Endometrial microvascular endothelial cells (primary cell): ENCODE measurements around the gene NRXN3. TPM values are rescaled to one million over a fixed set of nuclear protein-coding genes. Genes with fewer than 3 reads are reported as not detected.
"Not testable (repeated sequence)": the region's sequence is repeated elsewhere in the genome, so short reads cannot be mapped to it uniquely, and the experiment has no call there.

Experiments used
- in situ Hi-C: cut with HindIII; loops from 2 replicates; pipeline ENCODE4 v1.10.0; 2017; ENCODE audit warnings: low sequenced_read_pairs, low pct_unique_long_range_greater_than_20kb; ENCODE audit errors: inconsistent ontology term
- total RNA-seq: library from RNA; depleted of rRNA; stranded (reverse); fragments of >200 nt; gene quantifications from one replicate; pipeline ENCODE4 v1.2.3, GENCODE V29; 2015; ENCODE audit errors: inconsistent ontology term

Gene NRXN3
- total RNA-seq, 1 donor from 2014 or later = 0.09 TPM

GRCh38 chr14:78355109-78355508 is 184.9 kb downstream of the NRXN3 start:
- in situ Hi-C loops = no loop called here

DNA sequence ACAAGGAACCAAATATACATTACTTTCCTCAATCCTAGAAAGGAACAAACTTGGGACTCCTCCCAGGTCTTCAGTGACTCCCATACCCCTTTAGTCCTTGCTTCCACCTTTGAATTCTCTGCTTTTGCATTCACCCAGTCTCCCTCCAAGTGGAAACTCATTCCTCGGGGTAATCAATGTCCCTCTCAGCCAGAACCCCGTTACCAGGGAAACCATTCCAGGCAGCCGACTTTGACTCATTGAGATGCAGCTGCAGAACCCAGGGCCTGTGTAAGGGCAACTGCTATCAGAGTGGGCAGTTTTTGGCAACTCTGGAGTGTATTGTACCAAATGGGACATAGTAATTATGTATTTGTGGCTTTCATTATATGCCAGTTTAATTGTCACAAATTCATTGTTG is 186.2 kb downstream of the NRXN3 start:
- in situ Hi-C loops = no loop called here

DNA sequence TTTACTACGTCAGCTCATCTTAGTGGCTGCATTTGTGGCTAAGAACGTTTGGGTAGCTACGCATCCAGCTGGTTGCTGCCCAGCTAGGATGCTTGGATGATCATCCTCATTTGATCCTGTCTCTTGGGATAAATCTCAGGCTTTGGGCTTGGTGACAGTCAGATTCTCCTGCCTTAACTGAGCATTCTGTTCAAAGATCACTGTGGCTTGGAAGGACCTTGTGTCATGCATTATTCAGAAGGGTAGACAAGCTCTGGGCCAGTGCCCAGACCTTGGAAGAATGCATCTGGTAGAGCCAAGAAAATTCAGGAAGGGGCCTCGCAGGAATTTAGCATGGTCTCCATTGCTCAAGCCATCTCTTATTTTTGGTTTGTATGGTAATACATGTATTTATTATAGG is 188.4 kb downstream of the NRXN3 start:
- in situ Hi-C loops = no loop called here

- in situ Hi-C loops = no loop called here
These were observed 189.4 kb downstream of the NRXN3 start for GRCh38 chr14:78359581-78359980.

- in situ Hi-C loops = no loop called here
These were observed 192.8 kb downstream of the NRXN3 start for GRCh38 chr14:78363008-78363407.

GRCh38 chr14:78367355-78367754 is 197.2 kb downstream of the NRXN3 start:
- in situ Hi-C loops = no loop called here

- in situ Hi-C loops = no loop called here
These were observed 212.9 kb downstream of the NRXN3 start for GRCh38 chr14:78383060-78383459.

- in situ Hi-C loops = no loop called here
These were observed 228.0 kb downstream of the NRXN3 start for GRCh38 chr14:78398216-78398615.

GRCh38 chr14:78399316-78399889 is 229.2 kb downstream of the NRXN3 start:
- in situ Hi-C loops = no loop called here

DNA sequence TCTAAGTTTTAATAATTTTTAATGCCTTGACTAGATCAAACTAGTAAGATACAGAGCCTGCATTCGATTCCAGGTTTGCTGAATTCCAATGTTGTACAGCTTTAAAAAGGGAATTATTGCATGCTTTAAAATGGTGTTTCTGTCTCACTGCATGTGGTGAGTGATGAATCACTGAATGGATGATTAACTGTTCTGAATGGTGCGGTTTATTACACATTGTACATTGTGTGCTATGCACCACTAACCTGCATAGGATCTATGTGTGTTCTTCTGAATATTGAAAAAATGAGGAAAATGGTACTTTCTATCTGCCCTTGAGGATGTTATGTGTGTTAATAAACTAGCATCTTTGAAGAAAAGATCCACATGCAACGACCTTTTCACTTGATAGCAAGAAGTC is 231.7 kb downstream of the NRXN3 start:
- in situ Hi-C loops = no loop called here

DNA sequence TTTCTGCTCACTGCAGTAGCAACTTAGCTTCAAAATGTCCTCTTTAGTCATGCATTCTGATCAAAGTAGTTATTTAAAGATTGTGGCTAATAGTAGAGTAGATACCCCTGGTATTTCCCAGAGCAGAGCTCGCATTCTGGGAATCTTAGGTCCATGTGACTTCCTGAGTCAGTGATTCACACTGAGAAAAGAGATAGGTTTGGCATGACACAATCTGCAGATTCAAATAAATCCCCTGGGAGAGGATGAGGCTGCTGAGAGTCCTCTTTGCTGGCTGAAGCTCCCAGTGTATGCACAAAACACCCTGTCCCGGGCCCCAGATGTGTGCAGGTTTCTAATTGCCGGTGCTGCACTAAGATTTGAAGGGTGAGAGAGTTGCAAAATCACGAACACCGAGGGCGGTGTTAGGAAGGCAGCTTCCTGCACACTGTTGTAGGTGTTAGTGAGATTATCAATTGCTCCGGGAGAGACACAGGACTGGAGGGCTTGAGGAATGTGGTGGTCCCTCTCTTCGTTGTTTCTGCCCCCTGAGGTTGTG is 233.2 kb downstream of the NRXN3 start:
- in situ Hi-C loops = no loop called here

- in situ Hi-C loops = no loop called here
These were observed 235.1 kb downstream of the NRXN3 start for GRCh38 chr14:78405079-78405856.

- in situ Hi-C loops = no loop called here
These were observed 242.3 kb downstream of the NRXN3 start for GRCh38 chr14:78412475-78412874.

DNA sequence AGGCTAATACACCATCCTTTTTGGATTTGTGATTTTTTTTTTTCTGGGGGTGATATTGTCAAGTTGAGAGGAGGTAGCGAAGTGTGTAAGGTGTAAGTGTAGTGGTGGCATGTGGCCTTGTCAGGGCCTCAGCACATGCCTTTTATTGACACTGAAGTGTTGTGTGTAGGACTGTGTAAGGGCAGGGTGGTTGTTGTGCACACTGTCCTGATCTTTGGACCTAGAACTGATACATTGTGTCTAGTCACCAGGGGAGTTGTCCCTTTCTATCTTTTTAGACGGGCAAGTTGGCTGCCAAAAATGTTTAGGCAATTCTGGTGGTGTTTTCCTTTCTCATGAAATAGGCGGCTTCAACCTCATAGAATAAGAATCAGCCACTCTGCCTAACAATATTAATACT is 244.0 kb downstream of the NRXN3 start:
- in situ Hi-C loops = no loop called here

- in situ Hi-C loops = no loop called here
These were observed 247.4 kb downstream of the NRXN3 start for GRCh38 chr14:78417532-78417931.

GRCh38 chr14:78424311-78424710 is 254.1 kb downstream of the NRXN3 start:
- in situ Hi-C loops = no loop called here

DNA sequence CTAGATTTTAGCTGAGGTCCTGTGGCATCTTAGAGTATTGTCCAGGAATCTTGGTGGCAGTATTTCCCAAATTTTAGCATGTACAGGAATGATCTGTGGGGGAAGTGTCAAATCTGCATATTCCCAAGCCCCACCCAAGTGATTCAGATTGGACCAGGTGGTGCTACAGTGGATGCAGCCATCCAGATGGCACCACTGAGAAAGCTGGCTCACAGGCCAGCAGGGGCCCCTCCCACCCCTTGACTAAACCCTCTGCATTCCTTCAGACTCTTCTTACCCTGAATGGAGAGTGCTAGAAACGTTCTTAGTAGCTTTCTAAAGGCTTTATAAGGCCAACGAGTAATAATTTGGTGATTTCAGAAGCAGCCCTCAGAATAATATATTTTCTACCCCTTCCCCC is 255.2 kb downstream of the NRXN3 start:
- in situ Hi-C loops = no loop called here

GRCh38 chr14:78425782-78426181 is 255.6 kb downstream of the NRXN3 start:
- in situ Hi-C loops = no loop called here

DNA sequence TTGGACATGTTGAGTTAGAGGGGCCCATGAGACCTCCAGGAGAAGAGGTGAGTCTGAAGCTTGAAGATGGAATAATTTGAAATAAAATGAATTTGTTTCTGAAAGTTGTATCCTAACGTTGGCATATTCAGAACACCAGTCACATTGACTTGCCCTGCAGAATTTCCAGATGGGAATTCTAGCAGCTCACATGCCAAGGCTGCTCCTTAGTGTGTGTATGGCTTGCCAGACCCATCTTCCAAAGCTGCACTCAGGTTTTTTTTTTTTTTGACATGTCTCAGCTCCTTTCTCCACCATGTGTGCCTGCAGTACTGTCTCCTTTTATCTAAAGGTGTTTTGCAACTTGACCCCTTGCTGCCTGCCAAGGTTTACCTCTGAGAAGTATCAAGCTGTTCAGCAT is 261.9 kb downstream of the NRXN3 start:
- in situ Hi-C loops = no loop called here

DNA sequence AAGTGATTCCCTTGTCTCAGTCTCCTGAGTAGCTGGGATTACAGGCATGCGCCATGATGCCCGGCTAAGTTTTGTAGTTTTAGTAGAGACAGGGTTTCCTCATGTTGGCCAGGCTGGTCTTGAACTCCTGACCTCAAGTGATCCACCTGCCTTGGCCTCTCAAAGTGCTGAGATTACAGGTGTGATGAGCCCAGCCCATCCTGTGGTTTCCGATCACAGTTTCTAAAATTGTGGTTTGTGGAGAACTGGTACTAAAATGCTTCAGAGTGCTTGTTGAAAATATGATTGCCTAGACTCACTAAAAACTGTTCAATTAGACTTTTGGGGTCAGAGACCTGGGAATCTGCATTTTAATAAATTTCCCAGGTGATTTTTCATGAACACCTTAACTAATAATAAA is 267.3 kb downstream of the NRXN3 start:
- in situ Hi-C loops = not testable (repeated sequence)
